ENCODE results near the gene ZNF615.
"Not testable (repeated sequence)": the region's sequence is repeated elsewhere in the genome, so short reads cannot be mapped to it uniquely, and the experiment has no call there.

ZNF615 gene

DNA sequence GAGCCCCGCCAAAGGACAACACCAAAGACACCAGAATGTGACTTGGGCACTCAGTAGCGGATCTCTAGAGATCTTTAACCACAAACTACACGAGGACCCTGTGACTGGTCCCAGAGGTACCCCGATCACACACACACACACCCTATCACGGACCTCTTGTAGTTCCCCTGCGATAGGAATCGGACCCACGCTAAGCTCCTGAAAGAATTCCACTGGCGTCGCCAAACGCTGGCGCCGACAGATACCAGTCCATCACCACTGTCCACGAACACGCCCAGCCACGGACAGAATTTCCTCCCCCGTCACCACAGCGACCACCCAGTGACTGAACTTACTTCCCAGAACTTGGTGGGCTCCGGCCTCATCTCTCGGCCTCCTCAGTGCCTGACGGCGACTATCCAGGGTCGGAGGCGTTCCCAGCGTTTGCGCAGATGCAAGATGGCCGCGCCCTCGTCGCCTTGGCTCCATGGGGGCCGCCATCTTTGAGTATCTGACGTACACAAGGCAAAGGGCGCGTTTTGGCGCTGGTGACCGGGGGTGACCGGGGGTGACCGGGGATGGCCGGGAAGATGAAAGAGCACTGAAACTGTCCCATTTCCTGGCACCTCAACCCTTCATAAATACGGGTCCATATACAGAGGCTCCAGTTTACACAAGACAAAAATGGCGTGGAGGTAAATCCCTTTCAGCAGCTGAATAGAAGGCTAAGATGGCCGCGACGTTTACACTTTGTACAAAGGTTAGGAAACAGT, at the start of gene ZNF615:
TSS of gene ZNF615 (minus strand) at position 406 of the 752 bp plus-strand sequence. CDS start 4,500 bp downstream, outside the sequence.
- ATAC-seq (ENCODE audit: low read depth) (peak; percentile 88), DNase-seq (ENCODE audit: low spot score in 2 of 2) (peak; percentile 89 to 95)
- Mint-ChIP-seq H3K4me1 (peaks cover 11% of the 10 kb centered on the region), H3K9me3 (peaks cover 7% of the 10 kb centered on the region), H3K27ac (peak within 1 kb of the TSS; percentile 96), H3K36me3 (peaks cover 26% of the 10 kb centered on the region), H3K27me3 (no peaks in the 10 kb centered on the region), H3K4me3 (peak within 1 kb of the TSS; percentile 95)

DNA sequence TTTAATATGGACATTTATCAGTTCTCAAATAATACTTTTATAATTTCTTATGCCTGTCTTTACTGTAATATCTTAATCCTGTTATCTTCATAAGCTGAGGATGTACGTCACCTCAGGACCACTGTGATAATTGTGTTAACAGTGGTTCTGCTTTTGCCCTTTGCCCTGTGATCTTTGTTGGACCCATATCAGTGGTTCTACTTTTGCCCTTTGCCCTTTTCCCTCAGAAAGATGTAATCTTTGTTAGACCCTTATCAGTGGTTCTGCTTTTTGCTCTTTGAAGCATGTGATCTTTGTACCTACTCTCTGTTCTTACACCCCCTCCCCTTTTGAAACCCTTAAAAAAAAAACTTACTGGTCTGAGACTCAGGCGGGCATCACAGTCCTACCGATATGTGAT, 48.5 kb upstream of the ZNF615 start:
- Mint-ChIP-seq H3K36me3 (peaks cover 29% of the 10 kb centered on the region), H3K9me3 (peaks cover 31% of the 10 kb centered on the region)
- DNase-seq (ENCODE audit: low spot score in 2 of 2); H3K27ac Mint-ChIP-seq; H3K27me3 Mint-ChIP-seq; H3K4me1 Mint-ChIP-seq; H3K4me3 Mint-ChIP-seq; ATAC-seq (ENCODE audit: low read depth): not testable (repeated sequence)

DNA sequence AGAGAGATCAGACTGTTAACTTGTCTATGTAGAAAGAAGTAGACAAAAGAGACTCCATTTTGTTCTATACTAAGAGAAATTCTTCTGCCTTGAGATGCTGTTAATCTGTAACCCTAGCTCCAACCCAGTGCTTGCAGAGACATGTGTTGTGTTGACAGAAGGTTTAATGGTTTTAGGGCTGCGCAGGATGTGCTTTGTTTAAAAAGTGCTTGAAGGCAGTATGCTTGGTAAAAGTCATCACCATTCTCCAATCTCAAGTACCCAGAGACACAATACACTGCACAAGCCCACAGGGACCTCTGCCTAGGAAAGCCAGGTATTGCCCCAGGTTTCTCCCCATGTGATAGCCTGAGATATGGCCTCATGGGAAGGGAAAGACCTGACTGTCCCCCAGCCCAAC, 43.7 kb upstream of the ZNF615 start:
- not testable (repeated sequence) for H3K27me3 Mint-ChIP-seq; H3K27ac Mint-ChIP-seq; H3K4me3 Mint-ChIP-seq; DNase-seq (ENCODE audit: low spot score in 2 of 2); H3K4me1 Mint-ChIP-seq; ATAC-seq (ENCODE audit: low read depth)
- Mint-ChIP-seq H3K9me3 (peaks cover 23% of the 10 kb centered on the region), H3K36me3 (peaks cover 31% of the 10 kb centered on the region)

DNA sequence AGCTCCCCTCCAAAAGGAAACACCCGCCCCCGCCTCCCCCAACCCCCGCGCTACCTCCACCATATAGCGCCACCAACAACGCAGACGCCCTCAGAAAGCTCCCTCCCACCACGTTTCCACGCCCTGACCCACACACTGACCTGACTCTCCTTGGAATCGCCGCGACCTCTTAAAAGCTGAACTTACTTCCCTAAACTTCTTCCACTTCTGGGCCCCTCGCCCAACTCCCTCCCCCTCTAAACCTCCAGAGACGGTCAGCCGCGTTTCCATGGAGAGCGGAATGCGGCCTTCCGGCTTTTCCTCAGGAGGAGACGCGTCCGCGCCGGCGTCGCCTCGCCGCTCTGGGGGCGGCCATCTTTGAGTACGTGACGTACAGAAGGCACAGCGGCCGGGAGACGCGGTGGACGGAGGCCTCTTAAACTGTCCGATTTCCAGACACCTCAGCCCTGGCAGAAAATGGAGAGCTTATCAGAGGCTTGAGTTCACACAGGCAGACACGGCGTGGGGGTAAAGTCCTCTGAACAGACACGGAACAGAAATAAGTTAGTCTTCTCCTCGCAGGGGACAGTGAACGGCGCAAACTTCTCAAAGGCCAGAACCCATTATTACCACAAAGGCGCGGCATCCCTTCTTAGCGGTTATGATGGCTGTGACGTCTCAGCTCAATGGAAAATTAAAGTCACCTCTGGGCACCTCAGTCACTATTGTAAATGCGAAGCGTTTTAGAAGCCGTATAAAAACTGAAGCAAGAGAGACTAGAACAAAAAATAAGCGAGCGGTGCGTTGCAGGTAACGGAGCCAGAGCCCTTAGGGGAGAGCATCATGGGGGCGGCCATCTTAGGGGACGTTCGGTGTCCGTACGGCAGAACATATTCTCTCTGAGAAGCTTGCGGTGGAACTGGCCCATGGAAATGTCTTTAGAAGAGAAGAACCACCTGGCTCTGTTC, 40.8 kb upstream of the ZNF615 start, which contains the start of gene ZNF432:
TSS of gene ZNF432 (minus strand) at position 284 of the 947 bp plus-strand sequence. CDS start 1,970 bp downstream, outside the sequence.
- Mint-ChIP-seq H3K27ac (peak within 1 kb of the TSS; percentile 98), H3K9me3 (peaks cover 16% of the 10 kb centered on the region), H3K4me1 (peaks cover 8% of the 10 kb centered on the region), H3K36me3 (peaks cover 32% of the 10 kb centered on the region), H3K27me3 (no peaks in the 10 kb centered on the region), H3K4me3 (peak within 1 kb of the TSS; percentile 99)
- peak; percentile 79 to 87 for DNase-seq (ENCODE audit: low spot score in 2 of 2)
- ATAC-seq (ENCODE audit: low read depth): peak; percentile 84

DNA sequence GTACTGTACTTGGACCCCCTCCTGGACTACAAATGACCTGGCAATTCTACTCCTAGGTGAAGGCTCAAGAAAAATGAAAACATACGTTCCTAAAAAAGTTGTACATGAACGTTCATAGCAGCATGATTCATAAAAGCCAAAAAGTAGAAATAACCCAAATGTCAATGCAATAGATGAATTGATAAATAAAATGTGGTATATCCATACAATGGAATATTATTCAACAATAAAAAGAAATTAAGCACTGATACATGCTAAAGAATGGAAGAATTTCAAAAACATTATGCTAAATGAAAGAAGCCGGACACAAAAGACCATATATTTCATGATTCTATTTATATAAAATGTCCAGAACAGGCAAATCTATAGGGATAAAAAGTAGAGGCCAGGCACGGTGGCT, 31.2 kb upstream of the ZNF615 start:
- Mint-ChIP-seq H3K27ac (no peak overlapping the region), H3K9me3 (peaks cover 23% of the 10 kb centered on the region), H3K4me1 (no peaks in the 10 kb centered on the region), H3K27me3 (no peaks in the 10 kb centered on the region), H3K36me3 (peaks cover 68% of the 10 kb centered on the region), H3K4me3 (no peak overlapping the region)
- DNase-seq (ENCODE audit: low spot score in 2 of 2) (no peak), ATAC-seq (ENCODE audit: low read depth) (no peak)

DNA sequence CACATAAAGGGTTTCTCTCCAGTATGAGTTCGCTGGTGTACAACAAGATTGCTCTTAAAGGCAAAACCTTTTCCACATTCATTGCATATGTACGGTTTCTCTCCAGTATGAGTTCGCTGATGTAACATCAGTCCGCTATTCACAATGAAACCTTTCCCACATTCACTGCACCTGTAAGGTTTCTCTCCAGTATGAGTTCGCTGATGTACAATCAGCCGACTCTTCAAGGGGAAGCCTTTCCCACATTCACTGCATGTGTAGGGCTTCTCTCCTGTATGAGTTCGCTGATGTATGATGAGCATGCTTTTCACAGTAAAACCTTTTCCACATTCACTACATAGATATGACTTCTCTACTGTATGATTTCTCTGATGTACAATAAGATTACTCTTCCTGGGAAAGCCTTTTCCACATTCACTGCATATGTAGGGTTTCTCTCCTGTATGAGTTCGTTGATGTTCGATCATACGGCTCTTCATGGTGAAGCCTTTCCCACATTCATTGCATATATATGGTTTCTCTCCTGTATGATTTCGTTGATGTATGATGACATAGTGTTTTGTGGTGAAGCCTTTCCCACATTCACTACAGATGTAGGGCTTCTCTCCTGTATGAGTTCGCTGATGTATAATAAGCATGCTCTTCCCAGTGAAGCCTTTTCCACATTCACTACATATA, 26.2 kb upstream of the ZNF615 start:
- peaks cover 16% of the 10 kb centered on the region for H3K9me3 Mint-ChIP-seq
- ATAC-seq (ENCODE audit: low read depth) (no peak), DNase-seq (ENCODE audit: low spot score in 2 of 2) (no peak)
- H3K27ac Mint-ChIP-seq: no peak overlapping the region
- H3K4me3 Mint-ChIP-seq: no peak overlapping the region
- peaks cover 48% of the 10 kb centered on the region for H3K36me3 Mint-ChIP-seq
- H3K27me3 Mint-ChIP-seq: no peaks in the 10 kb centered on the region
- H3K4me1 Mint-ChIP-seq: no peaks in the 10 kb centered on the region

DNA sequence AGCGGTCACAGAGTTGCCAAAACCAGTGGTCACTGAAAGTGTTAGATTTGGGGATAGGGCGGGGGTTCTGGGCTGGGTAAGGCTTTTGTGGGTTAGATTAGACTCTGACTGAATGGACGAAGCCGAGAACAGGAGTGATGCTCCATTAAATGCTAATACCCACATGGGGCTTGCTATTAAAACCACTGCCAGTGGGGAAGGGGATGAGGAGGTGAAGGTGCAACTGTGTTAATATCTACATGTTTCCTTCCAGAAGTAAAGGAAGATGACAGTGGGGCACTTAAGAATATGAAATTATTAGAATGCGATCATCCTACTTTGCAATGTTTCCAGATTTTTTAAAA, 20.7 kb upstream of the ZNF615 start:
- peaks cover 13% of the 10 kb centered on the region for H3K9me3 Mint-ChIP-seq
- peak overlapping the region; percentile 93 for H3K27ac Mint-ChIP-seq
- H3K4me1 Mint-ChIP-seq: peaks cover 19% of the 10 kb centered on the region
- H3K27me3 Mint-ChIP-seq: no peaks in the 10 kb centered on the region
- H3K4me3 Mint-ChIP-seq: peak overlapping the region; percentile 92
- ATAC-seq (ENCODE audit: low read depth): peak; percentile 27
- DNase-seq (ENCODE audit: low spot score in 2 of 2): no peak
- peaks cover 30% of the 10 kb centered on the region for H3K36me3 Mint-ChIP-seq

DNA sequence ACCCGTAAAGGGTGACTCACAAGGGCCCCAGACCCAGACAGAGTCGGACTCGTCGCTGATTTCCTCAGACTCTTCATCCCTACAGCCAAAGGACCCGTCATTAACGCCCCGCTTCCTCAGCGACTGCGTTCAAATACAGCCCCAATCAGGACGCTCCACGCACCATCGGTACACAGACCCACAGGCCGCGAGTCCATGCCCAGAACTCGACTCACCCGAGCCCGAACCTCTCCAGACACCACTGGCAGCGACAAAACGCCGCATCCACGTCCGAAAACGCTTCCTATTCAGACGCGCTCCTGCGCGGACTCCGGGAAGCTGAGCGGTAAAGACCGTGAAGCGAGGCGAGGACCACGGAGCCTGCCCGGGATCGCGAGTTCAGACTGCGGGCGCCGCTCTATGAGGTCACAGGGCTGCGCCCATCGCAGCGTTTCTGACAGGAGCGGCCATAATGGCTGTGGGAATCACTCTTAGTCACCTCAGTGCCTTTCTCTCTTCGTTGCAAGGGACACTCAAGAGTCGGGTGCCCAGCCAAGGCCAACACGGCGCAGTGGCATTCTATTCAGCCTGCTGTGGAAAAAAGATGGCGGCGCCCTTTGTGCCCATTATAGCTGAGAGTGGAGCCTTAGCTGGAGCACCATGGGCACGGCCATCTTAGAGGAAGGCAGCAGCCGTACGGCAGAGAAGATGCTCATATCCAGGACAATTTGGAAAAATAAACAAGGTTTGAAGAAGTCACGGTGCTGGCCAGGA, 20.2 kb upstream of the ZNF615 start, which contains the start of gene ZNF614:
TSS of gene ZNF614 (minus strand) at position 353 of the 753 bp plus-strand sequence. CDS start 2,634 bp downstream, outside the sequence.
- DNase-seq (ENCODE audit: low spot score in 2 of 2): peak; percentile 79 to 97
- Mint-ChIP-seq H3K36me3 (peaks cover 31% of the 10 kb centered on the region), H3K27ac (peak within 1 kb of the TSS; percentile 93), H3K4me1 (peaks cover 19% of the 10 kb centered on the region), H3K4me3 (peak within 1 kb of the TSS; percentile 92), H3K9me3 (peaks cover 13% of the 10 kb centered on the region), H3K27me3 (no peaks in the 10 kb centered on the region)
- ATAC-seq (ENCODE audit: low read depth): peak; percentile 87

DNA sequence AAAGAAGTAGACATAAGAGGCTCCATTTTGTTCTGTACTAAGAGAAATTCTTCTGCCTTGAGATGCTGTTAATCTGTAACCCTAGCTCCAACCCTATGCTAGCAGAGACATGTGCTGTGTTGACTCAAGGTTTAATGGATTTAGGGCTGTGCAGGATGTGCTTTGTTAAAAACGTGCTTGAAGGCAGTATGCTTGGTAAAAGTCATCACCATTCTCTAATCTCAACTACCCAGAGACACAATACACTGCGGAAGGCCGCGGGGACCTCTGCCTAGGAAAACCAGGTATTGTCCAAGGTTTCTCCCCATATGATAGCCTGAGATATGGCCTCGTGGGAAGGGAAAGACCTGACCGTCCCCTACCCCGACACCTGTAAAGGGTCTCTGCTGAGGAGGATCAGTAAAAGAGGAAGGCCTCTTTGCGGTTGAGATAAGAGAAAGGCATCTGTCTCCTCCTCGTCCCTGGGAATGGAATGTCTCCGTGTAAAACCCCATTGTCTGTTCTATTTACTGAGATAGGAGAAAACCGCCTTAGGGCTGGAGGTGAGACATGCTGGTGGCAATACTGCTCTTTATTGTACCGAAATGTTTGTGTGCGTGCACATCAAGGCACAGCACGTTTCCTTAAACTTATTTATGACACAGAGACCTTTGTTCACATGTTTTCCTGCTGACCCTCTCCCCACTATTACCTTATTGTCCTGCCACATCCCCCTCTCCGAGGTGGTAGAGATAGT, 18.4 kb upstream of the ZNF615 start:
- DNase-seq (ENCODE audit: low spot score in 2 of 2); H3K27me3 Mint-ChIP-seq; ATAC-seq (ENCODE audit: low read depth); H3K4me3 Mint-ChIP-seq: not testable (repeated sequence)
- Mint-ChIP-seq H3K27ac (peak overlapping the region; percentile 93), H3K4me1 (peaks cover 19% of the 10 kb centered on the region), H3K36me3 (peaks cover 42% of the 10 kb centered on the region), H3K9me3 (peaks cover 15% of the 10 kb centered on the region)

DNA sequence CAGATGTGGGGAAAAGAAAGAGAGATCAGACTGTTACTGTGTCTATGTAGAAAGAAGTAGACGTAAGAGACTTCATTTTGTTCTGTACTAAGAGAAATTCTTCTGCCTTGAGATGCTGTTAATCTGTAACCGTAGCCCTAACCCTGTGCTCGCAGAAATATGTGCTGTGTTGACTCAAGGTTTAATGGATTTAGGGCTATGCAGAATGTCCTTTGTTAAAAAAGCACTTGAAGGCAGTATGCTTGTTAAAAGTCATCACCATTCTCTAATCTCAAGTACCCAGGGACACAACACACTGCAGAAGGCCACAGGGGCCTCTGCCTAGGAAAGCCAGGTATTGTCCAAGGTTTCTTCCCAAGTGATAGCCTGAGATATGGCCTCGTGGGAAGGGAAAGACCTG, 16.5 kb upstream of the ZNF615 start:
- not testable (repeated sequence) for H3K27ac Mint-ChIP-seq; ATAC-seq (ENCODE audit: low read depth); DNase-seq (ENCODE audit: low spot score in 2 of 2); H3K27me3 Mint-ChIP-seq; H3K4me3 Mint-ChIP-seq
- Mint-ChIP-seq H3K9me3 (peaks cover 18% of the 10 kb centered on the region), H3K4me1 (peaks cover 19% of the 10 kb centered on the region), H3K36me3 (peaks cover 59% of the 10 kb centered on the region)

DNA sequence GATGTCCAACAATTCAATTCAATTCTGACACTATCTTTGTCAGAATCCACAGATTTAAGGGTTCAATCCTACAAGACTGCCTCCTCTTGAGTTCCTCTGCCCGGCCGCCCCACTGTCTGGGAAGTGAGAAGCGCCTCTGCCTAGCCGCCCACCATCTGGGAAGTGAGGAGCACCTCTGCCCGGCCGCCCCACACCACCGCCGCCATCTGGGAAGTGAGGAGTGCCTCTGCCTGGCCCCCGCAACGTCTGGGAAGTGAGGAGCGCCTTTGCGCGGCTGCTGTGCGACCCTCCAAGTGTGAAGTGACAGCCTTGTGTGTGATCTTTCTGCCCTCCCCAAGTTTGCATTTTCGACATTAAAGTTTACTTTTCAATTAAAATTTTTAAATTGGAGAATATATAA, 14.2 kb upstream of the ZNF615 start:
- H3K27me3 Mint-ChIP-seq: no peaks in the 10 kb centered on the region
- peaks cover 77% of the 10 kb centered on the region for H3K36me3 Mint-ChIP-seq
- DNase-seq (ENCODE audit: low spot score in 2 of 2): no peak
- H3K27ac Mint-ChIP-seq: no peak overlapping the region
- ATAC-seq (ENCODE audit: low read depth): no peak
- H3K4me1 Mint-ChIP-seq: peaks cover 11% of the 10 kb centered on the region
- peaks cover 19% of the 10 kb centered on the region for H3K9me3 Mint-ChIP-seq
- no peak overlapping the region for H3K4me3 Mint-ChIP-seq

DNA sequence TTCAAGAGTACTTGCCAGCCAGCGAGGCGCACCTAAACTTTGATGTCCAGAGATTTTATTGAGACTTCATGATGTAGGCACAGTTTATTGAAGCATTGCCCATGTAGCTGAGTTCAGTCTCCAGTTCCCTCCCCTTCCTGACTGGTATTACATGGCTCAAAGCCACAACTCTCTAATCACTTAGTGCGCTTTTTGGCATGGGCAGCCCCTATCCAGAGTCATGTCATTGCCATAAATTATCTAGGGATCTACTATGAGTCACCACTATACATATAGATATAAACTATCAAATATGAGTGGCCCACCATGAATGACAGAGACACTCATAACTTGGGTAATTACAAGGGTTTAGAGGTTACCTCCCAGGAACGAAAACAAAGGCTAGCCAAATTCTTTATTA, 12.5 kb upstream of the ZNF615 start:
- ATAC-seq (ENCODE audit: low read depth) (no peak), DNase-seq (ENCODE audit: low spot score in 2 of 2) (no peak)
- Mint-ChIP-seq H3K4me1 (no peaks in the 10 kb centered on the region), H3K36me3 (peaks cover 85% of the 10 kb centered on the region), H3K4me3 (no peak overlapping the region), H3K27ac (no peak overlapping the region), H3K9me3 (peaks cover 25% of the 10 kb centered on the region), H3K27me3 (no peaks in the 10 kb centered on the region)

All from memory B cell (primary cell).